Activated T-helper 2 cell treated with anti-CD3 and anti-CD28 coated beads, Interferon-gamma antibody, Interleukin-2, Interleukin-4, amounts not matched to agents 10 μg/mL and 5 μg/mL and 100 μg/mL, durations not matched to agents 14 hours and 24 hours and 36 hours (primary cell): ENCODE results near the gene FAT3. TPM values are rescaled to one million over a fixed set of nuclear protein-coding genes. Genes with fewer than 3 reads are reported as not detected.

Experiments
- DNase-seq: peaks from one replicate; pipeline ENCODE4 v3.0.0; 2021; ENCODE audit warnings: low spot score
- H3K27ac Mint-ChIP-seq: one replicate; pipeline ENCODE4 v1.8.0; 2021; ENCODE audit warnings: mixed read lengths
- H3K27me3 Mint-ChIP-seq: one replicate; pipeline ENCODE4 v1.8.0; 2021; ENCODE audit warnings: low read depth, mixed read lengths
- H3K36me3 Mint-ChIP-seq: one replicate; pipeline ENCODE4 v1.8.0; 2021; ENCODE audit warnings: low read depth, mixed read lengths
- H3K4me1 Mint-ChIP-seq: one replicate; pipeline ENCODE4 v1.8.0; 2021; ENCODE audit warnings: low read depth, mixed read lengths
- H3K4me3 Mint-ChIP-seq: one replicate; pipeline ENCODE4 v1.8.0; 2021; ENCODE audit warnings: low read depth, mild to moderate bottlenecking, moderate library complexity, mixed read lengths
- H3K9me3 Mint-ChIP-seq: one replicate; pipeline ENCODE4 v1.8.0; 2021; ENCODE audit warnings: mixed read lengths
- intact Hi-C: fragments of 100-400 bp; cut with micrococcal nuclease; formaldehyde crosslinking; loops from one replicate; pipeline ENCODE4 v1.15.1; 2023
- total RNA-seq: library from RNA; stranded (reverse); gene quantifications from 2 replicates; pipeline ENCODE4 v1.2.3, GENCODE V29; 2022

The FAT3 gene
- under 0.01 and 0.02 TPM in 2 replicates for total RNA-seq

DNA sequence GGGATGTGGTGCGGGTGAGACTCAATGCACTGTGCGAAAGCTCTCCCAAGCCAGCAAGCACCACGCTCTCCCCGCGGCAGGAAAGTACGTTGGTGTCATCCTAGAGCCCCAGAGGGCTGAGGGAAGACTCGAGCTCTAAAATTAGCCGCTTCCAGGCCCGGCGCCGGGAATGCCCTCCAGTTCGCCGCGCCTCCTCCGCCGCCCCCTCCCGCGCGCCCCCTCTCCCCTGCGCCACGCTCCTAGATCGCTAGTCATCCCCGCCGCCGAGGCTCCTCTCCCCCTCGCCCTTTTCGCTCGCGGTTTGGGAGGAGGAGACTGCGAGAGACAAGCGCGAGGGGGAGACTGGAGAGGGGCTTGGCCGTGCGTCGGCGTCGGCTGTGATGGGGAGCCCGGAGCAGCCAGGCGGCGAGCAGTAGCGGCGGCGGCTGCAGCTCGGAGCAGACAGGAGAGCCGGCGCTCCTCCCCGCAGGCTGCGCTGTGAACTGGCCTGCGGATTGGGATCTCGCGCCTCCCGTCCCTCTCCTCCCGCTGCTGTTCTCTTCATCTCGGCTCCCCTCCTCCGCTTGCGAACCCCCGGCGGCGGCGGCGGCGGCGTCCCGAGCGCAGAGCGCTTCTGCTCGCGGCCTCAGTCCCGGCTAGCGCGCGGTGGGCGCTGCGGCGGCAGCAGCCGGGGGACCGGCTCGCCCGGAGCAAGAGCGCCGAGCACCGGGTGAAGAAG is at the start of gene FAT3:
Gene FAT3, plus strand, starts transcription at position 412 of the 718 bp plus-strand sequence. CDS start 127,295 bp downstream, outside the sequence.
- DNase-seq: no peak
- intact Hi-C loops: no loop called here
- Mint-ChIP-seq H3K9me3 (no peaks in the 10 kb centered on the region), H3K36me3 (no peaks in the 10 kb centered on the region), H3K27me3 (peaks cover 53% of the 10 kb centered on the region), H3K27ac (no peak within 1 kb of the TSS), H3K4me1 (no peaks in the 10 kb centered on the region), H3K4me3 (no peak within 1 kb of the TSS)

GRCh38 chr11:92179017-92179670 is 45.5 kb upstream of the FAT3 start:
- Mint-ChIP-seq H3K9me3 (no peaks in the 10 kb centered on the region), H3K27me3 (no peaks in the 10 kb centered on the region), H3K4me3 (no peak overlapping the region), H3K36me3 (no peaks in the 10 kb centered on the region), H3K4me1 (no peaks in the 10 kb centered on the region), H3K27ac (no peak overlapping the region)
- intact Hi-C loops: no loop called here
- DNase-seq: no peak

DNA sequence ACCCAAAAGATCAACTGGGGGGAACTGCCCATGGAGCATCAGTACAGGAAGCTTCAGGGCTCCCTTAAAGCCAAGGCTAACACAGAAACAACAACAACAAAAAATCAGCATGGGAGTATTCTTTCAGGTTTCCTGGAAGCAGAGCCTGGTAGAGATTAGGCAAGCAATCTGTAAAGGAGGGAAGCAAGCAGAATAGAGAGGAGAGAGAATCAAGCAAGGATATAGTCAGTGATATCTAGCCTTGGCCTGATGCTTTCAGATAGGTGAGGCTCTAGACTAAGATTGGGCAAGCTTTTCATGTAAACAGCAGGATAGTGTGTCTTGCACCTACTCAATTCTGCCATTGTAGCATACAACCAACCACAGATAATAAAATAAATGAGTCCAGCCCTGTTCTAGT is 44.4 kb upstream of the FAT3 start:
- Mint-ChIP-seq H3K27me3 (no peaks in the 10 kb centered on the region), H3K4me3 (no peak overlapping the region), H3K27ac (no peak overlapping the region), H3K4me1 (no peaks in the 10 kb centered on the region), H3K36me3 (no peaks in the 10 kb centered on the region), H3K9me3 (no peaks in the 10 kb centered on the region)
- intact Hi-C loops: no loop called here
- DNase-seq: no peak

- intact Hi-C loops: no loop called here
- Mint-ChIP-seq H3K9me3 (no peaks in the 10 kb centered on the region), H3K4me3 (no peak overlapping the region), H3K27me3 (no peaks in the 10 kb centered on the region), H3K4me1 (no peaks in the 10 kb centered on the region), H3K27ac (no peak overlapping the region), H3K36me3 (no peaks in the 10 kb centered on the region)
- no peak for DNase-seq
These were observed 43.9 kb upstream of the FAT3 start for GRCh38 chr11:92180664-92181251.

DNA sequence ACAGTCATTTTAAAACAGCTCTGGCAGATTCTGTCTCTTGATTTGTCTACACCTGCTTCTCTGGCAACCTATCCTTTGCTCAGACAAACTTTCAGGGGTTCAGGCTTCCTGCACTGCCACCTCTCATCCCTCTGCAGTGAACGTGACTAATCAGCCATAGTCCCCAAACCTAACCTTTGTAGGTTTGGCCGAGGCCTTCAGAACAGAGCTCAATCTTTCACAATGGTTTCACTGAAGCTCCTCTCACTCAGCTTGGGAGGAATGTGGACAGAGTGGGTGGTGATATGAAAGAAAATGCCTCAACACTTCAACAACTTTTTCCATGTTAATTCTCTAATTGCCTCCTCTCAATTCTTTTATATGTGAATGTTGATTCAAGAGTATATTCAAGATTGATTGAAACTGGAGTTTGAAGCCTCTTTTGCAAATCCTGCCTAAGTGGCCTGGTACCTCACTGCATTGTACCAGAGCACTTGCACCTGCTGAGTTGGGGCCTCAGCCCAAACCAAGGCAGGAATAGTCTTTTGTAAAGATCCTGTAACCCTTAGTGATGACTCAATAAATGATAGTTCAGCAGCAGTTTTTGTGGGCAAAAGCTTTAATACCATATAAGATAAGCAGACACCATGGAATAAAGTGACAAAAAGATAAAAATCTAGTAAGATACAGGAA is 33.9 kb upstream of the FAT3 start:
- no peak overlapping the region for H3K27ac Mint-ChIP-seq
- no peak for DNase-seq
- intact Hi-C loops: no loop called here
- no peaks in the 10 kb centered on the region for H3K36me3 Mint-ChIP-seq
- no peak overlapping the region for H3K4me3 Mint-ChIP-seq
- no peaks in the 10 kb centered on the region for H3K9me3 Mint-ChIP-seq
- H3K27me3 Mint-ChIP-seq: no peaks in the 10 kb centered on the region
- no peaks in the 10 kb centered on the region for H3K4me1 Mint-ChIP-seq

GRCh38 chr11:92192141-92192540 is 32.5 kb upstream of the FAT3 start:
- H3K4me3 Mint-ChIP-seq: no peak overlapping the region
- H3K27ac Mint-ChIP-seq: no peak overlapping the region
- intact Hi-C loops: no loop called here
- no peaks in the 10 kb centered on the region for H3K9me3 Mint-ChIP-seq
- no peaks in the 10 kb centered on the region for H3K27me3 Mint-ChIP-seq
- no peaks in the 10 kb centered on the region for H3K36me3 Mint-ChIP-seq
- no peak for DNase-seq
- no peaks in the 10 kb centered on the region for H3K4me1 Mint-ChIP-seq

DNA sequence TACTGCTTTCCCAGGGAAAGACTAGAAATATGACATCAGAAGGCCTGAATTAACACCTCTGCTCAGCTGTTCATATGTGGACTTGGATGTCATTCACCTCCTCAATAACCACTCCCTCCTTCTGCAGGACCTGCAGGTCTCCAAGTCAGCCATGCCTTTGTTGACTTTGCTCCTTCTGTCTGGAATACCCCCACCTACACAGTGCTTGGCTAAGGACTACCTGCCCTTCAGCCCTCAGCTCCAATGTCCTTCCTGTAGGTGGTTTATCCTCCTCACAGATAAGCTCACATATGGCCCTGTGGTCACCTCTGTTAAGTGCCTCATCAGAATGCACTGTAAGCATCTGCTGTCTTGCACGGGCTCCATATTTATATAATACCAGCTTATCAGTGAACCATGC is 26.4 kb upstream of the FAT3 start:
- no peak overlapping the region for H3K4me3 Mint-ChIP-seq
- no peaks in the 10 kb centered on the region for H3K4me1 Mint-ChIP-seq
- intact Hi-C loops: no loop called here
- no peak for DNase-seq
- no peak overlapping the region for H3K27ac Mint-ChIP-seq
- H3K27me3 Mint-ChIP-seq: no peaks in the 10 kb centered on the region
- H3K9me3 Mint-ChIP-seq: peaks cover 5% of the 10 kb centered on the region
- no peaks in the 10 kb centered on the region for H3K36me3 Mint-ChIP-seq

- peaks cover 5% of the 10 kb centered on the region for H3K9me3 Mint-ChIP-seq
- H3K4me1 Mint-ChIP-seq: no peaks in the 10 kb centered on the region
- H3K36me3 Mint-ChIP-seq: no peaks in the 10 kb centered on the region
- no peak overlapping the region for H3K27ac Mint-ChIP-seq
- intact Hi-C loops: no loop called here
- H3K4me3 Mint-ChIP-seq: no peak overlapping the region
- H3K27me3 Mint-ChIP-seq: no peaks in the 10 kb centered on the region
- DNase-seq: no peak
These were observed 24.6 kb upstream of the FAT3 start for GRCh38 chr11:92199991-92200390.

DNA sequence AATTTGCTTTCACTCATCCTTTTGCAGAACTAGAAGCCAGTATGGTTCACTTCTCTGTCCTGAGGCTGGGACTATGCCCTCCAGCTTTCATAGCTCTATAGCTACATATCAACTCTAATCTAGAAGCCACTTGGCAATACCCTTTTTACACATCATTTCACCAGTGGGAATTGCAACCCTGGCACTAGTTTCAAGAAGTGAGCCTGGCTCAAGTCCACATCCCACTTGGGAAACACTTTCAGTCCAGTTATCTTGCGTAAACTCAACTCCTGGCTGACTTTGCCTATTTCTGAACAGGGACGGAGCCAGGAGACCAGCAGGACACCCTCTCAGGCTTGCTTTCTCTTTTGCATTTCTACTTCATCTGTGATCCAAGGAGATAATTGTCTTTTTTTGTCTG is 19.9 kb upstream of the FAT3 start:
- Mint-ChIP-seq H3K9me3 (peaks cover 2% of the 10 kb centered on the region), H3K27ac (no peak overlapping the region), H3K27me3 (no peaks in the 10 kb centered on the region), H3K36me3 (no peaks in the 10 kb centered on the region), H3K4me3 (no peak overlapping the region), H3K4me1 (no peaks in the 10 kb centered on the region)
- intact Hi-C loops: no loop called here
- no peak for DNase-seq

- Mint-ChIP-seq H3K36me3 (no peaks in the 10 kb centered on the region), H3K4me1 (no peaks in the 10 kb centered on the region), H3K27me3 (no peaks in the 10 kb centered on the region), H3K4me3 (no peak overlapping the region), H3K9me3 (no peaks in the 10 kb centered on the region), H3K27ac (no peak overlapping the region)
- intact Hi-C loops: no loop called here
- DNase-seq: no peak
These were observed 18.2 kb upstream of the FAT3 start for GRCh38 chr11:92206441-92206840.

- H3K27me3 Mint-ChIP-seq: no peaks in the 10 kb centered on the region
- H3K4me1 Mint-ChIP-seq: no peaks in the 10 kb centered on the region
- DNase-seq: no peak
- no peak overlapping the region for H3K4me3 Mint-ChIP-seq
- H3K27ac Mint-ChIP-seq: no peak overlapping the region
- no peaks in the 10 kb centered on the region for H3K36me3 Mint-ChIP-seq
- no peaks in the 10 kb centered on the region for H3K9me3 Mint-ChIP-seq
- intact Hi-C loops: no loop called here
These were observed 12.9 kb upstream of the FAT3 start for GRCh38 chr11:92211576-92212167.

DNA sequence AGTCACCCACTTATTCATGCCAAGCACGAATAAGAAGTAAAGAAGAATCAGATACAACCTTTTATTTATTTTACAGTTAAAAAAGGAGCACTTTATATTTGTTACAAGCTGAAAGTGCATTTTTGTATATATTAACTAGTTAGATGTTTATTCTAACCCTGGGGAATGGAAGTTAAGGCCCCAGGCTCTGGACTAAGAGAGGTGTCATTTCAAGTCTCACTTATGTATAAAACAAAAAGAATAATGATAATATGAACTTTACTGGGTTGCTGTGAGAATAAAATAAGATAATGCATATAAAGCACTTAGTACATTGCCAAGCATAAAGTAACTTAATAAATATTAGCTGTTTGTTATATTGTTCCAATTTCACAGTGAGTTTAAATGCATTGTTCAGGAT is 12.1 kb upstream of the FAT3 start:
- no peak for DNase-seq
- no peaks in the 10 kb centered on the region for H3K27me3 Mint-ChIP-seq
- H3K36me3 Mint-ChIP-seq: no peaks in the 10 kb centered on the region
- H3K4me1 Mint-ChIP-seq: no peaks in the 10 kb centered on the region
- no peak overlapping the region for H3K4me3 Mint-ChIP-seq
- H3K9me3 Mint-ChIP-seq: no peaks in the 10 kb centered on the region
- intact Hi-C loops: no loop called here
- H3K27ac Mint-ChIP-seq: no peak overlapping the region

DNA sequence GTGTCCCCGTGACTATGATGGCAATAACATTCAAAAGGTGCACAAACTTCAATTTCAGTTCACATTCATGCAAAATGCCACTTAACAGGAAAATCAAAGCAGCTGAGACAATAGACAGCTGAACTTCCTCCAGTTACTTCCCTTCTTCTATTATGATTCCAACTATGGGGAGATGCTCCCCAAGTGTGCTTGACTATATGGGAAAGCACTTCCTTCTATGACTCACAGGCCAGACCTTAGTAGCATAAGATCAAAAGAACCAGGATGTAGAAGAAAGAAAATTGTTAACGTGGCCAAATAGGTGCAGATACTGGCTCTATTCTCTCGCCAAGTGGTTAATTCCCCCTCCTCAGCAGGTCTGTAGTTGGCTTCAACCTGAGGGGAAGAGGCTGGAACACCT is 7.8 kb upstream of the FAT3 start:
- Mint-ChIP-seq H3K4me1 (no peaks in the 10 kb centered on the region), H3K27me3 (no peaks in the 10 kb centered on the region), H3K36me3 (no peaks in the 10 kb centered on the region), H3K4me3 (no peak overlapping the region), H3K9me3 (no peaks in the 10 kb centered on the region), H3K27ac (no peak overlapping the region)
- intact Hi-C loops: no loop called here
- no peak for DNase-seq
